K562 (cell line): ENCODE results near the gene BCL2L1. TPM values are rescaled to one million over a fixed set of nuclear protein-coding genes. Genes with fewer than 3 reads are reported as not detected.

Experiments used
- CREB1 ChIP-seq, 2 experiments: sonication (generic) in 1 of 2; formaldehyde crosslinking in 1 of 2; IDR thresholded peaks; 2 replicates each; pipeline versions ENCODE4 v1.6.1 to v1.8.0; 2012 to 2022; ENCODE audit warnings: inconsistent platforms in 1 of 2, mild to moderate bottlenecking in 1 of 2, missing genetic modification reagents in 1 of 2, moderate library complexity in 1 of 2
- CREM ChIP-seq: IDR thresholded peaks from 2 replicates; pipeline ENCODE4 v1.6.1; 2014; ENCODE audit warnings: antibody characterized with exemption, low read depth
- ERF ChIP-seq: fragments of 450-650 bp; formaldehyde crosslinking; IDR thresholded peaks from 2 replicates; pipeline ENCODE4 v1.4.0; 2020; ENCODE audit warnings: mild to moderate bottlenecking, mixed read lengths
- ESRRB ChIP-seq: fragments of 250-450 bp; sonication (Bioruptor Pico); IDR thresholded peaks from 2 replicates; pipeline ENCODE4 v1.5.0; 2020; ENCODE audit warnings: mild to moderate bottlenecking, moderate library complexity, borderline replicate concordance
- HNRNPUL1 ChIP-seq: fragments of 200-400 bp; formaldehyde crosslinking; IDR thresholded peaks from 2 replicates; pipeline ENCODE4 v1.6.1; 2017; ENCODE audit warnings: low read length
- KAT7 ChIP-seq: sonication (generic); formaldehyde crosslinking; IDR thresholded peaks from 2 replicates; pipeline ENCODE4 v1.8.0; 2022; ENCODE audit warnings: missing genetic modification reagents, mild to moderate bottlenecking, borderline replicate concordance
- KLF10 ChIP-seq: fragments of 250-450 bp; sonication (Bioruptor Pico); IDR thresholded peaks from 2 replicates; pipeline ENCODE4 v1.6.1; 2021; ENCODE audit warnings: matching md5 sums
- NFIX ChIP-seq: fragments of 250-450 bp; sonication (Bioruptor Pico); IDR thresholded peaks from 2 replicates; pipeline ENCODE4 v1.4.0; 2020; ENCODE audit warnings: low read depth, mild to moderate bottlenecking, moderate library complexity
- OTX1 ChIP-seq: fragments of 450-650 bp; formaldehyde crosslinking; IDR thresholded peaks from 2 replicates; pipeline ENCODE4 v1.4.0; 2022; ENCODE audit warnings: mild to moderate bottlenecking
- PHF8 ChIP-seq: fragments of 200-600 bp; sonication (generic); IDR thresholded peaks from 2 replicates; pipeline ENCODE4 v1.6.1; 2012; ENCODE audit warnings: mixed run types, mild to moderate bottlenecking, inconsistent platforms, low read length, moderate library complexity, borderline replicate concordance
- PTRF ChIP-seq: fragments of 450-650 bp; IDR thresholded peaks from 2 replicates; pipeline ENCODE4 v1.6.1; 2016; ENCODE audit warnings: mild to moderate bottlenecking, missing genetic modification characterization, missing compliant biosample characterization
- RB1 ChIP-seq: fragments of 450-650 bp; IDR thresholded peaks from 2 replicates; pipeline ENCODE4 v1.6.1; 2017; ENCODE audit warnings: low read depth, mild to moderate bottlenecking
- SRF ChIP-seq, 2 experiments: fragments of 250-450, 450-650 bp in 1 of 2; sonication (Bioruptor Pico) in 1 of 2; sonication (generic) in 1 of 2; formaldehyde crosslinking; IDR thresholded peaks; 2 replicates each; pipeline versions ENCODE4 v1.5.0 to v1.5.1; 2020 to 2022; ENCODE audit warnings: mild to moderate bottlenecking in 1 of 2, missing genetic modification reagents in 1 of 2
- SUPT5H ChIP-seq: fragments of 450-650 bp; IDR thresholded peaks from 2 replicates; pipeline ENCODE4 v1.6.1; 2016
- ZBTB7A ChIP-seq: IDR thresholded peaks from 2 replicates; pipeline ENCODE4 v1.6.1; 2011; ENCODE audit warnings: low read depth, mild to moderate bottlenecking, low read length, moderate library complexity, borderline replicate concordance; ENCODE audit not compliant: control insufficient read depth
- ZFX ChIP-seq: sonication (generic); formaldehyde crosslinking; IDR thresholded peaks from 2 replicates; pipeline ENCODE4 v1.8.0; 2022; ENCODE audit warnings: mild to moderate bottlenecking, missing genetic modification reagents, moderate library complexity
- ZNF347 ChIP-seq: fragments of 450-650 bp; formaldehyde crosslinking; IDR thresholded peaks from 2 replicates; pipeline ENCODE4 v1.4.0; 2020; ENCODE audit warnings: low read depth, mild to moderate bottlenecking, moderate library complexity
- ZNF444 ChIP-seq: fragments of 250-450 bp; sonication (Bioruptor Pico); IDR thresholded peaks from 2 replicates; pipeline ENCODE4 v1.4.0; 2020; ENCODE audit warnings: mild to moderate bottlenecking, moderate library complexity
- polyA plus RNA-seq, 8 experiments: library from polyadenylated mRNA; depleted of rRNA in 4 of 8; stranded (reverse) in 5 of 8; unstranded in 3 of 8; fragments of >200 nt; fragmentation: Nextera tagmentation in 2 of 8; fragmentation: Illumina TruSeq in 1 of 8; extraction: Ambion mirVana in 2 of 8; extraction: Trizol in 1 of 8; gene quantifications; 2 replicates each; pipeline versions ENCODE4 v1.2.1 to v1.2.3, GENCODE V29; 2011 to 2014; ENCODE audit warnings: inconsistent platforms in 1 of 8, missing spikeins in 1 of 8
- total RNA-seq, 7 experiments: library from RNA; depleted of rRNA in 6 of 7; stranded (reverse); fragments of >200 nt in 6 of 7; fragmentation: Illumina TruSeq in 2 of 7; extraction: Trizol in 2 of 7; gene quantifications; 2 replicates each; pipeline versions ENCODE4 v1.2.1 to v1.2.3, GENCODE V29; 2011 to 2021; ENCODE audit warnings: low replicate concordance in 1 of 7
- TF ChIP-seq, protein P1 (sequence below): IDR thresholded peaks from 2 replicates; pipeline ENCODE4 v1.6.1; 2014; ENCODE audit warnings: antibody characterized with exemption
- TF ChIP-seq, protein P2 (sequence below): fragments of 250-450 bp; sonication (Bioruptor Pico); IDR thresholded peaks from 2 replicates; pipeline ENCODE4 v1.4.0; 2020
- TF ChIP-seq, protein P3 (sequence below): fragments of 450-650 bp; IDR thresholded peaks from 2 replicates; pipeline ENCODE4 v1.7.1; 2018; ENCODE audit warnings: mild to moderate bottlenecking, low read depth; ENCODE audit not compliant: partially characterized antibody

BCL2L1 gene
- total and polyA plus RNA-seq, 9 of the 15 experiments (the other 6 are each of a cell fraction or from before 2014, with no cell fraction given) = 3.3 to 182 (median 120) TPM

DNA sequence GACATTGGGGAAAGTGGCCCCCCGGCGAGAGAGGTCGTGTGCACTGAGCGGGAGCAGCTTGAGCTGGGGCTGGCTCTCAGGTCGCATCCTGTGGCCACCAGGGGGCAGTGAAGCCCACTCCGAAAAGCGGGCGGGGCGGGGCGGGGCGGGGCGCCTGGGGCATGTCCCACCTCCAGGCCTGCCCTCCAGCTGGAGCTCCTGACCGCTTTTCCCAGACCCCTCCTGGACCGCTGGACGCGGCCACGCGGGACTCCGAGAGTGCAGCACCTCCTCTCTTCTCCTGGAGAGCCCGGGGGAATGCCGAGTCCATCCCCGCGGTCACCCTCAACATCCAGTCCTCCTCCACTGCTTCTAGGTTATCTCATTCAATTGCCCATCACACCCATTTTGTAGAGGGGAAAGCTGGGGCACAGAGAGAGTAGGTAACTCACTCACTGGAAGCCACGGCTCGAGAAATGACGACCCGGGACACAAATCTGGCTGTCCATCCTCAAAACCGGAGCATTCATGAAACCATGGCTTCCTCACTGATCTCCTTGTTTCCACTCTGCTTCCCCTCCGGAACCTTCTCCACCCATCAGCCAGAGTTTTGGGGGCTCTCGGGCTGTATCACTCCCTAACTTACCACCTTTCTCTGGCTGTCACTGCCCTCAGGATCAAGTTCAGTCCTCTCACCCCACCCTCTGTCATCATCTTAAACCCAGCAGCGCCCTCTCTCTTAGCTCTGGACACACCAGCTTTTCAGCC lies 60.9 kb downstream of the BCL2L1 start (continued):
- TF ChIP-seq CREB1 (IDR thresholded peaks at IDR 0.05) (peak; percentile 31; the same call in 1 of the 2 replicates), CREB1 (CRISPR knock-in tag; IDR thresholded peaks at IDR 0.05) (peak; percentile 62; the same call in 1 of the 2 replicates), KAT7 (CRISPR knock-in tag) (0 out of 2 replicates have a peak, but pooled peaks have one; percentile 22), ZBTB7A (0 out of 2 replicates have a peak, but pooled peaks have one; percentile 21), NFIX (CRISPR knock-in tag) (no peak), RB1 (peak; percentile 81), PTRF (no peak), KLF10 (CRISPR knock-in tag) (peak; percentile 74; the same call in 1 of the 2 replicates), SUPT5H (peak; percentile 69; the same call in 1 of the 2 replicates), PHF8 (peak; percentile 29; the same call in 1 of the 2 replicates), HNRNPUL1 (no peak), ZFX (CRISPR knock-in tag) (peak; percentile 45), CREM (peak; percentile 76), ZNF444 (CRISPR knock-in tag) (peak; percentile 70; the same call in 1 of the 2 replicates), ZNF347 (no peak), SRF (CRISPR knock-in tag; IDR thresholded peaks at IDR 0.05) (no peak; a peak in 1 of 4 replicates), ESRRB (no peak), OTX1 (CRISPR knock-in tag) (peak; percentile 89; the same call in 1 of the 2 replicates), ERF (CRISPR knock-in tag) (peak; percentile 16; the same call in 1 of the 2 replicates)
- TF ChIP-seq, protein P1, sequence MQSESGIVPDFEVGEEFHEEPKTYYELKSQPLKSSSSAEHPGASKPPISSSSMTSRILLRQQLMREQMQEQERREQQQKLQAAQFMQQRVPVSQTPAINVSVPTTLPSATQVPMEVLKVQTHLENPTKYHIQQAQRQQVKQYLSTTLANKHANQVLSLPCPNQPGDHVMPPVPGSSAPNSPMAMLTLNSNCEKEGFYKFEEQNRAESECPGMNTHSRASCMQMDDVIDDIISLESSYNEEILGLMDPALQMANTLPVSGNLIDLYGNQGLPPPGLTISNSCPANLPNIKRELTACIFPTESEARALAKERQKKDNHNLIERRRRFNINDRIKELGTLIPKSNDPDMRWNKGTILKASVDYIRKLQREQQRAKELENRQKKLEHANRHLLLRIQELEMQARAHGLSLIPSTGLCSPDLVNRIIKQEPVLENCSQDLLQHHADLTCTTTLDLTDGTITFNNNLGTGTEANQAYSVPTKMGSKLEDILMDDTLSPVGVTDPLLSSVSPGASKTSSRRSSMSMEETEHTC = no peak
- TF ChIP-seq, protein P2, sequence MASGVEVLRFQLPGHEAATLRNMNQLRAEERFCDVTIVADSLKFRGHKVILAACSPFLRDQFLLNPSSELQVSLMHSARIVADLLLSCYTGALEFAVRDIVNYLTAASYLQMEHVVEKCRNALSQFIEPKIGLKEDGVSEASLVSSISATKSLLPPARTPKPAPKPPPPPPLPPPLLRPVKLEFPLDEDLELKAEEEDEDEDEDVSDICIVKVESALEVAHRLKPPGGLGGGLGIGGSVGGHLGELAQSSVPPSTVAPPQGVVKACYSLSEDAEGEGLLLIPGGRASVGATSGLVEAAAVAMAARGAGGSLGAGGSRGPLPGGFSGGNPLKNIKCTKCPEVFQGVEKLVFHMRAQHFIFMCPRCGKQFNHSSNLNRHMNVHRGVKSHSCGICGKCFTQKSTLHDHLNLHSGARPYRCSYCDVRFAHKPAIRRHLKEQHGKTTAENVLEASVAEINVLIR (CRISPR knock-in tag) = 0 out of 2 replicates have a peak, but pooled peaks have one; percentile 10
- TF ChIP-seq, protein P3, sequence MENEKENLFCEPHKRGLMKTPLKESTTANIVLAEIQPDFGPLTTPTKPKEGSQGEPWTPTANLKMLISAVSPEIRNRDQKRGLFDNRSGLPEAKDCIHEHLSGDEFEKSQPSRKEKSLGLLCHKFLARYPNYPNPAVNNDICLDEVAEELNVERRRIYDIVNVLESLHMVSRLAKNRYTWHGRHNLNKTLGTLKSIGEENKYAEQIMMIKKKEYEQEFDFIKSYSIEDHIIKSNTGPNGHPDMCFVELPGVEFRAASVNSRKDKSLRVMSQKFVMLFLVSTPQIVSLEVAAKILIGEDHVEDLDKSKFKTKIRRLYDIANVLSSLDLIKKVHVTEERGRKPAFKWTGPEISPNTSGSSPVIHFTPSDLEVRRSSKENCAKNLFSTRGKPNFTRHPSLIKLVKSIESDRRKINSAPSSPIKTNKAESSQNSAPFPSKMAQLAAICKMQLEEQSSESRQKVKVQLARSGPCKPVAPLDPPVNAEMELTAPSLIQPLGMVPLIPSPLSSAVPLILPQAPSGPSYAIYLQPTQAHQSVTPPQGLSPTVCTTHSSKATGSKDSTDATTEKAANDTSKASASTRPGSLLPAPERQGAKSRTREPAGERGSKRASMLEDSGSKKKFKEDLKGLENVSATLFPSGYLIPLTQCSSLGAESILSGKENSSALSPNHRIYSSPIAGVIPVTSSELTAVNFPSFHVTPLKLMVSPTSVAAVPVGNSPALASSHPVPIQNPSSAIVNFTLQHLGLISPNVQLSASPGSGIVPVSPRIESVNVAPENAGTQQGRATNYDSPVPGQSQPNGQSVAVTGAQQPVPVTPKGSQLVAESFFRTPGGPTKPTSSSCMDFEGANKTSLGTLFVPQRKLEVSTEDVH = peak; percentile 43
